Measurements from ENCODE around the gene RAD54L.

RAD54L gene

DNA sequence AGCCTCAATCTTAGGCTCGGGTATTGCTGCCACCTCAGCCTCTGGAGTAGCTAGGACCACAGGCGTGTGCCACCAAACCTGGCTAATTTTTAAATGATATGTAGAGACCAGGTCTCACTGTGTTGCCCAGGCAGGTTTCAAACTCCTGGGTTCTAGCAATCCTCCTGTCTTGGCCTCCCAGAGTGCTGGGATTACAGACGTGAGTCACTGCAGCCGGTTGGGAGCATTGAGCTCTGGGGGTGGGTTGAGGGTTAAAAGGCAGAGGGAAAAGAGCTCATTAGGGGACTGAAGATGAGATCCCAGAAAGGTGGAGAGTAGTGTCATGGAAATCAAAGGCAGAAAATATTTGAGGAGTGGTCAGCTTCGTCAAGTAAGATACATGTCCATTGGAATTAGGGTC lies 7.1 kb downstream of the RAD54L start:
- no peaks in the 10 kb centered on the region for H3K36me3 ChIP-seq (ENCODE audit: control insufficient read depth in 5 of 5, insufficient read depth in 5 of 5, low read length in 5 of 5)

DNA sequence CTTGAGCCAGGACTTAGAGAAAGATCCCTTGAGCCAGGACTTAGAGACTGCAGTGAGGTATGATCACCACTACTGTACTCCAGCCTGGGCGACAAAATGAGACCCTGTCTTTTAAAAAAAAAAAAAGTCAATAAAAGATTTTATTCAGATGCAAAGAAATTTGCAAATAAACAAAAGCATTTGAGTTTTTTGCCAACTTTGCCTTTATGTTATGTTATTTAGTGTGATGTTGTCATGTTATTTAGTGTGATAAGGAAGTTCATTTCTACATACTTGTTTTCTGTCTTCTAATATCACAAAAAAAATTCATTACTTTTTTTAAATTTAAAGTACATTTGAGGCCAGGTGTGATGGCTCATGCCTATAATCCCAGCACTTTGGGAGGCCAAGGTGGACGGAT lies 9.0 kb downstream of the RAD54L start:
- no peak overlapping the region for H3K9ac ChIP-seq (ENCODE audit: low read length in 5 of 5)
- H3K9me3 ChIP-seq (ENCODE audit: control insufficient read depth in 5 of 5, low read length in 5 of 5): no peaks in the 10 kb centered on the region
- H3K4me1 ChIP-seq (ENCODE audit: control insufficient read depth in 5 of 5, insufficient read depth in 5 of 5, low read length in 5 of 5): no peaks in the 10 kb centered on the region
- H3K36me3 ChIP-seq (ENCODE audit: control insufficient read depth in 5 of 5, insufficient read depth in 5 of 5, low read length in 5 of 5): no peaks in the 10 kb centered on the region
- no peak overlapping the region for H3K27ac ChIP-seq (ENCODE audit: low read depth, low read length)
- no peaks in the 10 kb centered on the region for H3K27me3 ChIP-seq (ENCODE audit: control insufficient read depth in 5 of 5, insufficient read depth in 4 of 5, low read length in 5 of 5)
- no peak overlapping the region for H3K4me3 ChIP-seq (ENCODE audit: low read depth in 1 of 5, low read length in 5 of 5)

More for the DNA sequence above, 7.1 kb downstream of the RAD54L start:
- Histone ChIP-seq H3K27ac (ENCODE audit: low read depth, low read length) (no peak overlapping the region), H3K27me3 (ENCODE audit: control insufficient read depth in 5 of 5, insufficient read depth in 4 of 5, low read length in 5 of 5) (no peaks in the 10 kb centered on the region), H3K9me3 (ENCODE audit: control insufficient read depth in 5 of 5, low read length in 5 of 5) (no peaks in the 10 kb centered on the region), H3K9ac (ENCODE audit: low read length in 5 of 5) (no peak overlapping the region), H3K4me3 (ENCODE audit: low read depth in 1 of 5, low read length in 5 of 5) (no peak overlapping the region), H3K4me1 (ENCODE audit: control insufficient read depth in 5 of 5, insufficient read depth in 5 of 5, low read length in 5 of 5) (no peaks in the 10 kb centered on the region)

DNA sequence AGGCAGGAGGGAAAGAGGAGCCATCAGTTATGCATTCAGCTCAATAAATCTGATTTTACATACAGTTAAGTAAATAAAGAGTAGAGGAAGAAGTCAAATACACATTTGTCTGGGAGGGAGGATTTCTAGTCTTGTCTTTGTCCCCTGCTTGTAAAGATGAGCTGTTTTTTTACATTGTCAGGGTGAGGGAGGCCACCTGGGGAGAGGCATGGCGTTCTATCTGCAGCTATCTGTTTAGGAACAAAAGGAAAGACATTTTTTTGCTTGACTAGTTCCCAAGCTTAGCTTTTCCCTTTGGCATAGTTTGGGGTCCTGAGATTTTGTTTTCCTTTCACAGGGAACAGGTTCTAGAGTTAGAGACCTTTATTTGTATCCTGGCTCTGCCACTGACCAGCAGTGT lies 14.9 kb downstream of the RAD54L start:
- no peak overlapping the region for H3K27ac ChIP-seq (ENCODE audit: low read depth, low read length)
- no peaks in the 10 kb centered on the region for H3K27me3 ChIP-seq (ENCODE audit: control insufficient read depth in 5 of 5, insufficient read depth in 4 of 5, low read length in 5 of 5)
- no peaks in the 10 kb centered on the region for H3K4me1 ChIP-seq (ENCODE audit: control insufficient read depth in 5 of 5, insufficient read depth in 5 of 5, low read length in 5 of 5)
- no peaks in the 10 kb centered on the region for H3K9me3 ChIP-seq (ENCODE audit: control insufficient read depth in 5 of 5, low read length in 5 of 5)
- H3K4me3 ChIP-seq (ENCODE audit: low read depth in 1 of 5, low read length in 5 of 5): no peak overlapping the region
- no peak overlapping the region for H3K9ac ChIP-seq (ENCODE audit: low read length in 5 of 5)
- H3K36me3 ChIP-seq (ENCODE audit: control insufficient read depth in 5 of 5, insufficient read depth in 5 of 5, low read length in 5 of 5): no peaks in the 10 kb centered on the region

DNA sequence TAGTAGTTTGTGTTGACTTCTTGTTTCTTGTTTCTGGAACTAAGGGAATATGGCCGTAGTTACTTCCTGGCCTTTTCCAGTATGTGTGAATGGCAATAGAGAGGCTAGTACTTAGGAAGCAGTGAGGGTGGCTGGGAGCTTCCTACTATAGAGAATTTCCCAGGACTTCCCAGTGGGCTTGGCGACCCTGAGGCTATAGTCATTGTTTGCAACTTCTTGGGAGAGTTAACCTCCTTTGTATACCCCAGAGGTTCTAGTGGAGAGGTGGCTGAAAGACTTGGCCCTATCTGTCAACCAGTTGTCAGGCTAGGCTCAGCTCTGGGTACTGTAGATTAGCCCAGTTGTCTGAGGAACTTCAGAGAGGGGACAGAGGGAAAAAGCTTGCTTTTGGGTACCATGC lies 15.6 kb downstream of the RAD54L start:
- Histone ChIP-seq H3K4me3 (ENCODE audit: low read depth in 1 of 5, low read length in 5 of 5) (no peak overlapping the region), H3K9ac (ENCODE audit: low read length in 5 of 5) (no peak overlapping the region), H3K9me3 (ENCODE audit: control insufficient read depth in 5 of 5, low read length in 5 of 5) (no peaks in the 10 kb centered on the region), H3K4me1 (ENCODE audit: control insufficient read depth in 5 of 5, insufficient read depth in 5 of 5, low read length in 5 of 5) (no peaks in the 10 kb centered on the region), H3K27ac (ENCODE audit: low read depth, low read length) (no peak overlapping the region), H3K27me3 (ENCODE audit: control insufficient read depth in 5 of 5, insufficient read depth in 4 of 5, low read length in 5 of 5) (no peaks in the 10 kb centered on the region), H3K36me3 (ENCODE audit: control insufficient read depth in 5 of 5, insufficient read depth in 5 of 5, low read length in 5 of 5) (no peaks in the 10 kb centered on the region)

DNA sequence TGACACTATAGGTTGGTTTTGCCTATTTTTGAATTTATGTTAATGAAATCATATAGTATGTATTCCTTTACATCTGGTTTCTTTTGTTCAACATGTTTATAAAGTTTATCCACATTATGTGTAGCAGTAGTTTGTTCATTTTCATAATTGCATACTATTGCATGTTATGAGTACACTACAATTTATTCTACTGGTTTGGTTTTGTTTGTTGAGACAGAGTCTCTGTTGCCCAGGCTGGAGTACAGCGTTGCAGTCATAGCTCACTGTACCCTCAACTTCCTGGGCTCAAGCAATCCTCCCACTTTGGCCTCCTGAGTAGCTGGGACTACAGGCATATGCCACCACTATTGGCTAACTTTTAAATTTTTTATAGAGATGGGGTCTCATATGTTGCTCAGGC lies 21.0 kb downstream of the RAD54L start:
- no peak overlapping the region for H3K4me3 ChIP-seq (ENCODE audit: low read depth in 1 of 5, low read length in 5 of 5)
- no peak overlapping the region for H3K27ac ChIP-seq (ENCODE audit: low read depth, low read length)
- H3K27me3 ChIP-seq (ENCODE audit: control insufficient read depth in 5 of 5, insufficient read depth in 4 of 5, low read length in 5 of 5): no peaks in the 10 kb centered on the region
- H3K4me1 ChIP-seq (ENCODE audit: control insufficient read depth in 5 of 5, insufficient read depth in 5 of 5, low read length in 5 of 5): no peaks in the 10 kb centered on the region
- no peak overlapping the region for H3K9ac ChIP-seq (ENCODE audit: low read length in 5 of 5)
- no peaks in the 10 kb centered on the region for H3K36me3 ChIP-seq (ENCODE audit: control insufficient read depth in 5 of 5, insufficient read depth in 5 of 5, low read length in 5 of 5)
- no peaks in the 10 kb centered on the region for H3K9me3 ChIP-seq (ENCODE audit: control insufficient read depth in 5 of 5, low read length in 5 of 5)

DNA sequence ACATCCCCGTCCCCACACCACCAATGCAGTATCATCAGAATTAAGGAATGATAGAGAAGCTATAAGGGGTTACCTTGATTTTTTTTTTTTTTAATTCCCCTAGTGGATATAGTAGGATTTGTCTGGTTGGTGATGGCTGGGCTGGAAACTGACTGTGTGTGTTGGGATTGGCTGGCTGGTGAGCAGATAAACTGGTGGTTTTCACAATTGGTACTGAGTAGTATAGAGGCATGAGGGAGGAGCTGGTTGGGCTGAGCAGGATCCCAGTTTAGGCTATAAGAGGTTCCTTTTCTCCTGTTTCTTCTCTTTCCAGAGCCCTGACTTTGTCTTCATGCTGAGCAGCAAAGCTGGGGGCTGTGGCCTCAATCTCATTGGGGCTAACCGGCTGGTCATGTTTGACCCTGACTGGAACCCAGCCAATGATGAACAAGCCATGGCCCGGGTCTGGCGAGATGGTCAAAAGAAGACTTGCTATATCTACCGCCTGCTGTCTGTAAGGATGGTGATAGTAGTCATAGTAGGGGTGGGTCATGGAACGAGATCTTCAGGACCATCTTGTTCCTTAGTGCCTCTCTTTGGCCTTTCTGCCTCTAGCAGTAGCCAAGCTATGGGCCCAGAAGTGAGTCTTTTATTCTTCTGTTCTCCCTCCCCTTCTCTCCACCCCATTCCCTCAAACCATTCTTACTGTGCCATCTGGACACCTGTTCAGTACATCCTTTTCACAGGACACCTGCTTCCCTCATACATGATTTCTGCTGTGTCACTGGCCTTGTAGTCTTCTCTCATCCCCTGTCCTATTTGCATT lies 26.9 kb downstream of the RAD54L start:
- Histone ChIP-seq H3K4me1 (ENCODE audit: control insufficient read depth in 5 of 5, insufficient read depth in 5 of 5, low read length in 5 of 5) (peaks cover 0 to 8% (median 6%) of the 10 kb centered on the region in 5 donors), H3K9ac (ENCODE audit: low read length in 5 of 5) (no peak overlapping the region), H3K4me3 (ENCODE audit: low read depth in 1 of 5, low read length in 5 of 5) (no peak overlapping the region), H3K27me3 (ENCODE audit: control insufficient read depth in 5 of 5, insufficient read depth in 4 of 5, low read length in 5 of 5) (no peaks in the 10 kb centered on the region), H3K27ac (ENCODE audit: low read depth, low read length) (no peak overlapping the region), H3K9me3 (ENCODE audit: control insufficient read depth in 5 of 5, low read length in 5 of 5) (no peaks in the 10 kb centered on the region), H3K36me3 (ENCODE audit: control insufficient read depth in 5 of 5, insufficient read depth in 5 of 5, low read length in 5 of 5) (peaks cover 0 to 24% (median 14%) of the 10 kb centered on the region in 5 donors)

DNA sequence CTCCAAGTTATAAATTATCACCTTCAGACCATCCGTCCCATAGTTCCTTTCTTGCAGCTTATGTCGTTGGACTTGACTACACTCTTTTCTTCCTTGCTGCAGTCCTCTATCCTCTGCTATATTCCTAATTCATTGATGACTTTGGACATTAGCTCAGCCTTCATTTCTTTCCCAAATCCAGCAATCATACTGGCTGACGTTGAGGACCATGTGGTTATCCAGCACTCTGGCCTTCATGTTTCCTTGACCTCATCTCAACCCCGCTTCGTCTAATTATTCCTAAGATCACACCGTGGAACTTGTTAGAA lies 27.4 kb downstream of the RAD54L start:
- H3K9me3 ChIP-seq (ENCODE audit: control insufficient read depth in 5 of 5, low read length in 5 of 5): no peaks in the 10 kb centered on the region
- H3K9ac ChIP-seq (ENCODE audit: low read length in 5 of 5): no peak overlapping the region
- H3K4me1 ChIP-seq (ENCODE audit: control insufficient read depth in 5 of 5, insufficient read depth in 5 of 5, low read length in 5 of 5): peaks cover 0 to 10% (median 8%) of the 10 kb centered on the region in 5 donors
- H3K27ac ChIP-seq (ENCODE audit: low read depth, low read length): no peak overlapping the region
- no peak overlapping the region for H3K4me3 ChIP-seq (ENCODE audit: low read depth in 1 of 5, low read length in 5 of 5)
- no peaks in the 10 kb centered on the region for H3K27me3 ChIP-seq (ENCODE audit: control insufficient read depth in 5 of 5, insufficient read depth in 4 of 5, low read length in 5 of 5)
- peaks cover 0 to 30% (median 19%) of the 10 kb centered on the region in 5 donors for H3K36me3 ChIP-seq (ENCODE audit: control insufficient read depth in 5 of 5, insufficient read depth in 5 of 5, low read length in 5 of 5)

DNA sequence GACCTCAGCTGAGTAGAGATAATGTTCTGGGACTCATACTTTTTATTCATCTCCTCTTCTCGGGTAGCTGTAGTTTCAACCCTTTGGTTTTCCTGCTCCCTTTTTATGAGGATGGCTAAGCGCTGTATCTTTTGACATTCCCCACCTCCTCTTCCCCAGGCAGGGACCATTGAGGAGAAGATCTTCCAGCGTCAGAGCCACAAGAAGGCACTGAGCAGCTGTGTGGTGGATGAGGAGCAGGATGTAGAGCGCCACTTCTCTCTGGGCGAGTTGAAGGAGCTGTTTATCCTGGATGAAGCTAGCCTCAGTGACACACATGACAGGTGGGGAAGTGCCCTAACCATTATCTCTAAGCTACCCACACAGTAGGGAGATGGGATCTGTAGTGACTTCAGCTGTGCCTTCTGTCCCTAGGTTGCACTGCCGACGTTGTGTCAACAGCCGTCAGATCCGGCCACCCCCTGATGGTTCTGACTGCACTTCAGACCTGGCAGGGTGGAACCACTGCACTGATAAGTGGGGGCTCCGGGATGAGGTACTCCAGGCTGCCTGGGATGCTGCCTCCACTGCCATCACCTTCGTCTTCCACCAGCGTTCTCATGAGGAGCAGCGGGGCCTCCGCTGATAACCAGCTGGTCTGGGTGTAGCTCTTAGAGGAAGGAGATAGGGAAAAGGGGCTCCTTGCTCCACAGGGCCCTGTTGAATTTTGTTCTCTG lies 30.3 kb downstream of the RAD54L start:
- Histone ChIP-seq H3K4me1 (ENCODE audit: control insufficient read depth in 5 of 5, insufficient read depth in 5 of 5, low read length in 5 of 5) (peaks cover 0 to 18% (median 8%) of the 10 kb centered on the region in 5 donors), H3K36me3 (ENCODE audit: control insufficient read depth in 5 of 5, insufficient read depth in 5 of 5, low read length in 5 of 5) (peaks cover 5 to 53% (median 34%) of the 10 kb centered on the region in 5 donors), H3K27me3 (ENCODE audit: control insufficient read depth in 5 of 5, insufficient read depth in 4 of 5, low read length in 5 of 5) (no peaks in the 10 kb centered on the region), H3K27ac (ENCODE audit: low read depth, low read length) (no peak overlapping the region), H3K9me3 (ENCODE audit: control insufficient read depth in 5 of 5, low read length in 5 of 5) (no peaks in the 10 kb centered on the region), H3K4me3 (ENCODE audit: low read depth in 1 of 5, low read length in 5 of 5) (no peak overlapping the region), H3K9ac (ENCODE audit: low read length in 5 of 5) (no peak overlapping the region)

DNA sequence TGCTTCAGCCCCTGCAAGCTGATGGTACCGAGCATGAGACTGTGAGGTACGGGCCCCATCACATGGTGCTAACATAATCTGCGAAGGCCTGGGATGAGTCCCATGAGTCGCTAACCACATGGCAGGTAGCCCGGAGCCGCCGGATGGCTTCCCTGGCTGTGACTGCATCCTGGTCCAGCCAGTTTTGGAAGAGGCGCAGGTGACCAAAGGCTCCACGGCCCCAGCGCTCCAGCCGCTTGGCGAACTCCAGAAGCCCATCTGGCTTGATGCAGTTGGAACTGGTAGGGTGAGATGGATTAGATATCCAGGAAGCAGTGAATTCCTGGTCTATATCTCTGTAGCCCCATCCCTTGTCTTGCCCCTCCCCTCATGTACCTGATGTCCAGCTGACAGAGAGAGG lies 31.2 kb downstream of the RAD54L start:
- Histone ChIP-seq H3K4me3 (ENCODE audit: low read depth in 1 of 5, low read length in 5 of 5) (no peak overlapping the region), H3K36me3 (ENCODE audit: control insufficient read depth in 5 of 5, insufficient read depth in 5 of 5, low read length in 5 of 5) (peaks cover 5 to 59% (median 36%) of the 10 kb centered on the region in 5 donors), H3K27me3 (ENCODE audit: control insufficient read depth in 5 of 5, insufficient read depth in 4 of 5, low read length in 5 of 5) (no peaks in the 10 kb centered on the region), H3K9ac (ENCODE audit: low read length in 5 of 5) (no peak overlapping the region), H3K9me3 (ENCODE audit: control insufficient read depth in 5 of 5, low read length in 5 of 5) (no peaks in the 10 kb centered on the region), H3K4me1 (ENCODE audit: control insufficient read depth in 5 of 5, insufficient read depth in 5 of 5, low read length in 5 of 5) (peaks cover 0 to 20% (median 8%) of the 10 kb centered on the region in 5 donors), H3K27ac (ENCODE audit: low read depth, low read length) (no peak overlapping the region)

DNA sequence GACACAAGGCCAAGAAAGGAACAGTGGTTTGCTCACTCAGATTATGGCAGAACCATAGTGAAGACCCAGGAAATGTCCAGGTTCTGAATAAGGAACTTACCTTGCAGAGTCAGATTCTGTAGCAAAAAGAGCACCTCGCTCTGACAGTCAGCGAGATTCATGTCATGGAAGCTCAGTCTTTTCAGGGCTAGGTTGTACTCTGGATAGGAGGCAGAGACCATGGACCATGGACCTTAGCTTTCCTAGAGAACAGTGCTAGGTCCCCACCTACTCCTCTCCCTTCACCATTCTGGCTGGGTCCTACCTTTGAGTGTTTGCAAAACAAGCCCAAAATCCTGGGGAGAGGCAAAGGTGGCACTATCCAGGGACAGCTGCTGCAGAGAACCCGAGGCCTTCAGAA lies 32.5 kb downstream of the RAD54L start:
- H3K4me3 ChIP-seq (ENCODE audit: low read depth in 1 of 5, low read length in 5 of 5): no peak overlapping the region
- H3K9me3 ChIP-seq (ENCODE audit: control insufficient read depth in 5 of 5, low read length in 5 of 5): no peaks in the 10 kb centered on the region
- no peaks in the 10 kb centered on the region for H3K27me3 ChIP-seq (ENCODE audit: control insufficient read depth in 5 of 5, insufficient read depth in 4 of 5, low read length in 5 of 5)
- peaks cover 0 to 20% (median 8%) of the 10 kb centered on the region in 5 donors for H3K4me1 ChIP-seq (ENCODE audit: control insufficient read depth in 5 of 5, insufficient read depth in 5 of 5, low read length in 5 of 5)
- H3K9ac ChIP-seq (ENCODE audit: low read length in 5 of 5): no peak overlapping the region
- H3K27ac ChIP-seq (ENCODE audit: low read depth, low read length): no peak overlapping the region
- H3K36me3 ChIP-seq (ENCODE audit: control insufficient read depth in 5 of 5, insufficient read depth in 5 of 5, low read length in 5 of 5): peaks cover 14 to 72% (median 48%) of the 10 kb centered on the region in 5 donors
